ENCODE data around the gene FOXD4L6.
"Not testable (repeated sequence)": the region's sequence is repeated elsewhere in the genome, so short reads cannot be mapped to it uniquely, and the experiment has no call there.

The FOXD4L6 gene

DNA sequence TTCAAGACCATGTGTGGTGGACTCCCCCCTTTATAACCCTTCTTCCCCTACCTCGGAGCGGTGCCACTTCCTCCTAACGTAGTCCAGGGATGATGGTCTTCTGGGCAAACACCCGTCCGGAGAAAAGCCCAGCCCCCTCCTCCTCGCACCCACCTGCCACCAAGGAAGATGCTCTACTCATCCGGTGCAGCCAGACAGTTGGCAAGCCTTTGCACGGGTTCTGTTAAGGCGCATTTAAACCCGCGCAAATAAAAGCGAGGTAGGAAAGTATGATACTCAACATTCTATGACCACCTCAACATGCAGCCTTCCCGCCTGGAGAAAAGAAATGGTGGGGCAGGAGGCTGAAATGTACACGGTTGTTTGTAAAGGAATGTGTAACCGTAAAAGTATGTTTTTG lies at the start of gene FOXD4L6:
TSS of gene FOXD4L6 (minus strand) at position 101 of the 400 bp plus-strand sequence. CDS start 298 bp downstream, outside the sequence.
- not testable (repeated sequence) for DNase-seq

DNA sequence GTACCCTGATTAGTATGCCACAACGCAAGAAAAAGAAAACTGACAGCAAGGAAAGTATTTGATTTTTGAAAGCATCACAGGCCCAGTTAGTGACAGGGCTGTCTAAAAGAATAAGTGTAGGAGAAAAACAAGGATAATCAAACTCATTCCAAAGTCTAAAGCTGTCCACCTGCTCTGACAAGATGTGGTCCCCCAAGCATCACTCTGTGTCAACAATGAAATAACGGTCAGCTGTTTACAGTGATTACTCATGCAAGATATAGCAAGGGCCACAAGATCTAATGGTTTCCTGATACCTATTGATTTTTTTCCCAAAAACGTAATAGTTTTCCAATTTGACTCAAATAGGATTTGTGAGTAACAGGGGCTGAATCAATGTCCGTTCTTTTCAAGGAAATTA lies 46.5 kb upstream of the FOXD4L6 start:
- not testable (repeated sequence) for DNase-seq

DNA sequence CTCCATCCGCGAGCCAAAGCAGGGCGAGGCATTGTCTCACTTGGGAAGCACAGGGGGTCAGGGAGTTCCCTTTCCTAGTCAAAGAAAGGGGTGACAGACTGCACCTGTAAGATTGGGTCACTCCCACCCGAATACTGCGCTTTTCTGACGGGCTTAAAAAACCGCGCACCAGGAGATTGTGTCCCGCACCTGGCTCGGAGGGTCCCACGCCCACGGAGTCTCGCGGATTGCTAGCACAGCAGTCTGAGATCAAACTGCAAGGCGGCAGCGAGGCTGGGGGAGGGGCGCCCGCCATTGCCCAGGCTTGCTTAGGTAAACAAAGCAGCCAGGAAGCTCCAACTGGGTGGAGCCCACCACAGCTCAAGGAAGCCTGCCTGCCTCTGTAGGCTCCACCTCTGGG lies 21.6 kb upstream of the FOXD4L6 start:
- not testable (repeated sequence) for DNase-seq

DNA sequence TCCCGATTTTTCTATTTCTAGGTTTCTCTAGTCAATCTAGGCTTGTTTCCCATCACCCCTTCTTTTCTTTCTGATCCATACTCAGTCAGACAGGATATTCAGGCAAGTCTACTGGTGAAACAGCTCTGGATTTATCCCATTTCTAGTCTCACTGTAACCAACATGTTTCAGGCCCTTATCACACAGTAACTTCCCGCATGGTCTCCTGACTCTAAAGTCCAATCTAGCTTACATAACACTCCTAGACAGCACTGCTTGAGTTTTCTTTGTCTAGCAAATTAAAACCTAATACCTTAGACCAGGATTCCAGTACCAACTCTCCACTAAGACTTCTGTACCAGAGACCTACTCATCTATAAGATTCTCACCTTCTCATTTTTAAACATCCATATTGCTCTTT lies 13.4 kb upstream of the FOXD4L6 start:
- DNase-seq: not testable (repeated sequence)

DNA sequence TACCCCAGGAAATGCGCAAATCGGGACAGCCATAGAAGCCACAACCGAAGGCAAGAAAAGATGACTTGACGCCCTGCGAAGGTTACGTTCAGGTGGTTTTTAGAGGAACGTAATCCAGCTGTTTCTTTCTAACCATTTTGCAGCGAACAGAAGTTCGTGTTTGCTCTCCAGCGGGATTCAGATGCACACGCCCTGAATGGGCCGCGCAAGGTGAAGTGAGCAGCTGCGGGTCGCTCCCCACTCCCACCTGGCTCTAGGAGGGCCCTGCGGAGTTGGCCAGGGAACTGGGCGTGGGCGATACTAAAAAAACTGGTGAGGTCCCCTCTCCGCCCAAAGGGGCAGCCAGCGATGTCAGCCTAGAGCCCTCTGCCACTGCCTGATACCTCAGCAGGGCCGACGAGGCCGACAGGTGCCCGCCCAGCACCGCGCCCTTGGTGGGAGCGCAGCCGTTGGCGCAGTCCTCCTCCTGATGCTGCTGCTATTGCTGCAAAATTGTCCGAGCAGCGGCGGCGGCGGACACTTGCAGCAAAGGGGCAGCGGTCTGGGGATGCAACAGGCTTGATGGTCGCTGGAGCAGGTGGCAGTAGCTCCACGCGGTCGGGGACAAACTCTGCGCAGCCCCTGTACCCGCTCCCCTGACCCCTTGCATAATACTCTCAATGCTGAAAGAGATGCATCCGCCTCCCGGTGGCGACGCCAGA lies 1.6 kb downstream of the FOXD4L6 start:
- not testable (repeated sequence) for DNase-seq

DNA sequence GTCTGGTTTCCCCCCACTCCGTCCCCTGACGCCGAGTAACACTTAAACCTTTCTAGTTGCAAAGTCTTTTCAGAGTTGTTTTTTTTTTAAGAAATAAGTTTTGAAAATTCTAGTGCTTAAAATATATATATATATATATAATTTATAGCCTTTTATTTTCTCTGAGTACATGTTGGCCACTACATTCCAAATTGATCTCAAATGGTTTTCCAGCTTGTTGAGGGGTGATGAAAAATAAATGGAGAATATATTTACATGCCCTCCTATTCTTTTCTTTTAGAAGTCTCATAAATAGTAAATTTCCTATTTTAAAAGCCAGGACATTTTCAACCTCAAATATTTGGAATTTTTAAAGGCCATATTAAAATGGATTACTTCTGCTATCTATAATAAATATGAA lies 2.5 kb downstream of the FOXD4L6 start:
- DNase-seq: not testable (repeated sequence)

DNA sequence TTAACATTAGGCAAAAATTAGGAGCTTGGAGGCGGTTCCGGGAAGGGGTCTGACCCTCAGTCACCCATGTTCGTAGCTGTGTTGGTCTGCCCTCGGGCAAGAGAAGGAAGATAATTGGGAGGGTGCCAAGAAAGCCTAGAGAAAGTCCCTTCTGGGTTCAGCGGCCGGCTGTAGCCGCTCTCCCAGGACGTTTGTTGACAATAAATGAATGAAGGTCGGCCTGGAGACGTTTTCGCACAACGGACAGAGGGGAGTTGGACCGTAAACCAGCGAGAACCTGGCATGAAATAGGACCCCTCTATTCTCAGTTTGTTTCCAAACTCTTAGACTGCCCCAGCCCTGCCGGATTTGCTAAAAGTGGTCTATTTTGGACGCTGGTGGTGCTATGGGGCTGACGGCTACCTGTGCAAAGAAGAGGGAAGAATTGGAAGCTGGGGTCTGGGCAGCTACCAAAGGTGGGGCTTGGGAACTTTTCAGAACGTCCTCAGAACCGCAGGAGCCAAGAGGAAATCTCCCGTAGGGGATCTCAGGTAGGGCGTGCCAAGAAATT lies 3.3 kb downstream of the FOXD4L6 start:
- not testable (repeated sequence) for DNase-seq

DNA sequence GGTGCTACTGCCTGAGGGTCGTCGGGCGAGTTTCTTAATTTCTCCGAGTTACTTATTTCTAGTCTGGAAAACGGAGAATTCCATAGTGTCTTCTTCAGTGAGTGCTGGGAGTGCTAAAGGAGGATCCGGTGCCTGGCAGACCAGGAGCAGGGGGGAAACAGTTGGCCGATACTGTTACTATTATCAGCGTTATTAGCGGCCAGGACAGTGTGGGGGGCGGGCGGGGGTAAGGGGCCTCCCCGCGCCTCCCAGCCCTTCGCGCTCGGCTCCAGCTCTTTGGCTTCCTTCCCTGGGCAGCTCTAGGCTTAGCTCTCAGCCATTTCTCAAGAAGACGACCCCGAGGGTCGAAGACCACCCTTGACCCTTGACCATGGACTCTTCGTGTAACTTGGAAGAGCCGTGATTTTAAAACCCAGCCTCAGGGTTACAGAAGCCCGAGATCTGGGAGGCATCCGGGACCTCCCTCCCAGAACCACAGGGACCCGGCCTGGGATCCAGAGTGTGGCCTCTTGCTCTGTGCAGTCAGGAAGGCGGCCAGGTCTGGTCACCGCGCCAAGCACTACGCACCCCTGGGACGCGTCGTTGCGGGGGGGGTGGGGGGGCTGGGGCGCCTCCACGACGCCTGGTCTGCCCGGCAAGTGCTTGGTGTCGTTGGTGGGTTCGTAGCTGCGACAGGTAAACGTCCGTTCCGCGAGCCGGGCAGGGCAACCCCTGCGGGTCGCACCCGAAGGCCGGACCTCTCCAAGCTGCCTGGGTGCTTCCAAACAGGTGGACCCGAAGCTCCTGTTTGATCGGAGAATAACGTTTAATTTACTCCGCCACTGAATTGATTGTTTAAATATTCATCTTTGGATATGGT lies 4.0 kb downstream of the FOXD4L6 start:
- DNase-seq: not testable (repeated sequence)

DNA sequence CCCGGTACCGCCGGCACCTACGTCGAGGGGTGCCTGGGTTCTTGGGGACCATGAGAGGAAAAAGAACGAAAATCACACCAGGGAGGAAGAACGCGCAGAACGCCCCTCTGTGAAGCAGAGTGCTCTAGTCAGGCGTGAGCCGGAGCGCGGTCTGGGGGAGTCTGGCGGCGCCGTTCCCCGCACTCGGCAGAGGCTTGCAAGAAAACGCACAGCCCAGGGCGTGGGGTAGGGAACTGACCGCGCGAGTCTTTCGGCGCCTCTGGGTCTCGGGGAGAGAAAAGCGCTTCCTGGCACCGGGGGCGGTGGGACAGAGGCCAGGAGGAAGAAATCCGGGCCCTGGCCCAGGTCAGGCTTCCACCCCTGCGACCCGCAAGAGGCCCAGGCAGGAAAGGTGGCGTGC lies 4.7 kb downstream of the FOXD4L6 start:
- DNase-seq: not testable (repeated sequence)

DNA sequence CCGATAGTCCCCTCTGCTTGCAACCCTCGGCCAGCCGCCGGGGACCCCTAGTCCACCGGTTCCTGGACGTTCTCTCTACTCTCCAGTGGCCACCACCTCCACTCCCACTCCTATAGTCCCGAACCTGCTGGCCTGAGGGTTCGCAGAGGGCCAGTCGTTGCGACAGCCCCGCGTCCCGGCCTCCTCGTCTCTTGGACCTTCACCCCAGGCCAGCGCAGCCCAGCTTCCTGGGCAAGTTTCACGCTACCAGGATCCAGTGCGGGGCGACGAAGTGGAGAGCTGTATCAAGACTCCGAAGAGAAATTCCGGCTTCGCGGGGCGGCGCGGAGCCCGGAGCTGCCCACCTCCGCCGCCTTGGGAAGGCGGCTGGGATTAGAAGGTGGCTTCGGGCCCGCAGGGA lies 5.1 kb downstream of the FOXD4L6 start:
- not testable (repeated sequence) for DNase-seq

DNA sequence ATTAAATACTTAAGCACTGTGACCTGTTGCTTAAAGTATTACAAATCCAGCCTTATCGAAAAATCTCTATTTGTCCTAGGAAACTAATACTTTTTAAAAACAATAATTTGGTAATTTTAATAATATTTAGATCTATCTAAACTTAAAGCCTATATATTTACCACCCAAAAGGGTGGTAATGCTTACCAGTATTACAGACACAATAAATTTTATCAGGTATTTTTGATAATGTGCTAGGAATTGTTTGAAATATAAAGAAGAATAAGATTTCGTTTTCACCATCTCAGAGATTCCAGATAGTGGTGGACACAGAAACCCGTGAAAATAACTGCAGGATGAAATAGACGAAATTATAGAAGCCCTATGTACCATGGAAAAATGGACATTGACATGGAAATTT lies 7.8 kb downstream of the FOXD4L6 start:
- not testable (repeated sequence) for DNase-seq

DNA sequence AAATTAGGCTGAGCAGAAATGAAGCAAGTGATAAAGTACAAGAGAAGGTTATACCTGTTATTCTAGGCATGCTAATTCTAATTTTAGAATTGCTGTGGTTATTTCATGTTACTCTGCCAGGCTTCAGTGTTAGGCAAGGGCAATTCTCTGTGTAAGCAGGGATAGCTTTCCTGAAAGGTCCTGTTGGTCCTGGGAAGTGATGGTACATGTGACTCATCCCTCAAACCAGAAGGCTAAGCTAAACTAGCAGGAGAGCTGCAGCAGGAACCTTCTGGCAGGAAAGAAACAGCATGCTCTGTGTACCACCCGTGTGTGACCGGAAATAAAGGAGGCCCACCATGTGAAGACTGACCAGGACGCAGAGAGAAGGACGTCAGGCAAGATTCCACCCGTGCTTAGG lies 8.8 kb downstream of the FOXD4L6 start:
- not testable (repeated sequence) for DNase-seq

DNA sequence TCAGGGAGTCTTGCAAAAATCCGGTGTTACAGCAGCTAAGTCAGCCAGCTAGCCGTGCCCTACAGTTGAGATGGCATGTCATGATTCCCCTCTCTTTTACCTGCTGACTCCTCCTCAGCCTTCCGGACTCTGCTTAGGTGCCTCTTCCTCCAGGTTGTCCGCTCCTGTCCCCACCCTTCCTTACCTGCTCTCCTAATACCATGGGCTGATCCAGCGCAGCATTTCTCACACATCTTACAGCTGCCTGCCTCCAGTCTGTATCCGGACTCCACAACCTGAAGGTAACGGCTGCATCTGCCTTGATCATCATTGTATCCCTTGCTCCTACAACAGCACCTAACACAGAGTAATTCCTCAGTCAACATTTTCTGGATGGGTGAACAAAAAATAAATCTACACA lies 9.2 kb downstream of the FOXD4L6 start:
- DNase-seq: not testable (repeated sequence)

DNA sequence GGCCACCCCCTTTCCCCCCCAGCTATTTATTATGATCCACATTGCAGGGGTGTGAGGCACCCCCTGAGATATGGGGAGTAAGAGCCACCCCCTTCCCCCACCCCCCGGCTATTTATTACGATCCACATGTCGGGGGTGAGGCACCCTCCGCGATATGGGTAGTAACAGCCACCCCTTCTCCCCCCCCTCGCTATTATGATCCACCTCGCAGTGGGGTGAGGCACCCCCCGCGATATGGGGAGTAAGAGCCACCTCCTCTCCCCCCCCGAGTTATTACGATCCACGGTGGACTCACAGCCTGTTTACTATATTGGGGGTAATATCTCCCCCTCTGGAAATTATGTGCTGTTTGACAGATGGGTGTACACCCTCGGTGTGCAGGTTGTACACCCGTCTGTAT lies 15.1 kb downstream of the FOXD4L6 start:
- DNase-seq: not testable (repeated sequence)

DNA sequence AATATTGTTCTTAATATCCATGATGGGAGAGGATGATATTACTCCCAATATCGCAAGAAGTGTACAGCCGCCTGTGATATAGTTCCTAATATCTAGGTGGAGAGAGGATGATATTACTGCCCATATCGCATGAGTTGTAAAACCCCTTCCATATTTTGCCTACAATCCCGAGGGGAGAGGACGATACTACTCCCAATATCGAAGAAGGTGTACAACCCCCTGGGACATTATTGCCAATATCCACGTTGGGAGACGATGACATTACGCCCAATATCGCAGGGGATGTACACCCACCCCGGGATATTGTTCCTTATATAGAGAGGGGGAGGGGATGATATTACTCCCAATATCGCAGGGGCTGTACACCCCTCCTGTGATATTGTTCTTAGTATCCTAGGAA lies 17.1 kb downstream of the FOXD4L6 start:
- not testable (repeated sequence) for DNase-seq

DNA sequence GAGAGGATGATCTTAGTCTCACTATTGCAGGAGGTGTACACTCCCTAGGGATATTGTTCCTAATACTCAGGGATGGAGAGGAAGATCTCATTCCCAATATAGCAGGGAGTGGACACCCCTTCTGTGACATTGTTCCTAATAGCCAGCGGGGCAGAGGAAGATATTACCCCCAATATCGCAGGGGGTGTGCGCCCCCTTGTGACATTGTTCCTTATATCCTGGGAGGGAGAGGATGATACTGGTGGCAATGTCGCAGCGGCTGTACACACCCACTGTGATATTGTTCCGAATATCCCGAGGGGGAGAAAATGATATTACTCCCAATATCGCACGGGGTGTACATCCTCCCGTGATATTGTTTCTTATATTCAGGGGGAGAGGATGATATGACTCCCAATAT lies 17.6 kb downstream of the FOXD4L6 start:
- DNase-seq: not testable (repeated sequence)

DNA sequence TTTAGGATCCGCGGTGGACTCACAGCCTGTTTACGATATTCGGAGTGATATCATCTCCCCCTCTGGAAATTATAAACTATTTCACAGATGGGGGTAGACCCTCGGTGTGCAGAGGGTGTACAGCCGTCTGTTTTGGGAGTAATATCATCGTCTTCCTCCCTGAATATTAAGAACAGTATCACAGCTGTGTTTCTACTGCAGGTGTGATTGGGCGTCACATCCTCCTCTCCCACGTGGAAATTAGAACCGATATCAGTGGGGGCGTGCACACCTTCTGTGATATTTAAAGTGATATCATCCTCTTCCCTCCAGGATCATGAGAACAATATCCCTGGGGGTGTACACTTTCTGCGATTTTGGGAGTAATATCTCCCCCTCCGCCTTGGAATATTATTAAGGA lies 19.2 kb downstream of the FOXD4L6 start:
- DNase-seq: not testable (repeated sequence)

DNA sequence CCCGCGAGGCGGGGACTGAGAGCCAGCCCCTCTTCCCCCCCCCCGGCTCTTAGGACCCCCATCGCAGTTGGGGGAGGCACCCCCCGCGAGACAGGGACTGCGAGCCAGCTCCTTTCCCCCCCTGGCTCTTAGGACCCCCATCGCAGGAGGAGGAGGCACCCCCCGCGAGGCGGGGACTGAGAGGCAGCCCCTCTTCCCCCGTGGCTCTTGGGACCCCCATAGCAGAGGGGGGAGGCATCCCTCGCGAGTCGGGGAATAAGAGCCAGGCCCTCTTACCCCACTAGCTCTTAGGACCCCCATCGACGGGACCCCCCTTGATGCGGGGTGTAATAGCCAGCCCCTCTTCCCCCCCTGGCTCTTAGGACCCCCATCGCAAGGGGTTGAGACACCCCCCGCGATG lies 19.7 kb downstream of the FOXD4L6 start:
- not testable (repeated sequence) for DNase-seq

DNA sequence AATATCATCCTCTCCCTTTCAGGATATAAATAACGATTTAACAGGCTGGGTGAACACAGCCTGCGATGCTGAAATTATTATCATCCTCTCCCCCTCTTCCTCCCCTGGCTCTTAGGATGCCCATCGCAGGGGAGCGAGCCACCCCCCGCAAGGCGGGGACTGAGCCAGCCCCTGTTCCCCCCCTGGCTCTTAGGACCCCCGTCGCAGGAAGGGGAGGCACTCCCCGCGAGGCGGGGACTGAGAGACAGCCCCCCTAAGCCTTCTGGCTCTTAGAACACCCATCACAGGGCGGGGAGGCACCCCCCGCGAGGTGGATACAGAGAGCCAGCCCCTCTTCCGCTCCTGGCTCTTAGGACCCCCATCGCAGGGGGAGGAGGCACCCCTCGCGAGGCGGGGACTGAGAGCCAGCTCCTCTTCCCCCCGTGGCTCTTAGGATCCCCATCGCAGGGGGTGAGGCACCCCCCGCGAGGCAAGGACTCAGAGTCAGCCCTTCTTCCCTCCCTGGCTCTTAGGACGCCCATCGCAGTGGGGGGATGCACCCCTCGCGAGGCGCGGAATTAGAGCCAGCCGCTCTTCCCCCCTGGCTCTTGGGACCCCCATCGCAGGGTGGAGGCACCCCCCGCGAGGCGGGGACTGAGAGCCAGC lies 21.9 kb downstream of the FOXD4L6 start:
- not testable (repeated sequence) for DNase-seq

DNA sequence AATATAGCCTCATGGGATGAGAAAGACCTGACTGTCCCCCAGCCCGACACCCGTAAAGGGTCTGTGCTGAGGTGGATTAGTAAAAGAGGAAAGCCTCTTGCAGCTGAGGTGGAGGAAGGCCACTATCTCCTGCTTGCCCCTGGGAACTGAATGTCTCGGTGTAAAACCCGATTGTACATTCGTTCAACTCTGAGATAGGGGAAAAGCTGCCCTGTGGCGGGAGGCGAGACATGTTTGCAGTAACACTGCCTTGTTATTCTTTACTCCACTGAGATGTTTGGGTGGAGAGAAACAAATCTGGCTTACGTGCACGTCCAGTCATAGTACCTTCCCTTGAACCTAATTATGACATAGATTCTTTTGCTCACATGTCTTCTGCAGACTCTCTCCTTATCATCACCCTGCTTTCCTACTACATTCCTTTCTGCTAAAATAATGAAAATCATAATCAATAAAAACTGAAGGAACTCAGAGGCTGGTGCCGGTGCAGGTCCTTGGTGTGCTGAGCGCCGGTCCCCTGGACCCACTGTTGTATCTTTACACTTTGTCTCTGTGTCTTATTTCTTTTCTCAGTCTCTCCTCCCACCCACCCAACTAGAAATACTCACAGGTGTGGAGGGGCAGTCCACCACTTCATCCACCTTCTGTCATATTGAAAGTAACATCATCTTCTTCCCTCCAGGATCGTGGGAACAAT lies 22.8 kb downstream of the FOXD4L6 start:
- DNase-seq: not testable (repeated sequence)

DNA sequence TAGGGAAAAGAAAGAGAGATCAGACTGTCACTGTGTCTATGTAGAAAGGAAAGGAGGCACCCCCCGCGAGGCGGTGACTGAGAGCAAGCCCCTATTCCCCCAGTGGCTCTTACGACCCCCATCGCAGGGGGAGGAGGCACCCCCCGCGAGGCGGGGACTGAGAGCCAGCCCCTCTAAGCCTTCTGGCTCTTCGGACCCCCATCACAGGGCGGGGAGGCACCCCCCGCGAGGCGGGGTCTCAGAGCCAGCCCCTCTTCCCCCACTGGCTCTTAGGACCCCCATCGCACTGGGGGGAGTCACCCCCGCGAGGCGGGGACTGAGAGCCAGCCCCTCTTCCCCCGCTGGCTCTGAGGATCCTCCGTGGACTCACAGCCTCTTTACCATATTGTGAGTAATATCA lies 23.9 kb downstream of the FOXD4L6 start:
- DNase-seq: not testable (repeated sequence)

DNA sequence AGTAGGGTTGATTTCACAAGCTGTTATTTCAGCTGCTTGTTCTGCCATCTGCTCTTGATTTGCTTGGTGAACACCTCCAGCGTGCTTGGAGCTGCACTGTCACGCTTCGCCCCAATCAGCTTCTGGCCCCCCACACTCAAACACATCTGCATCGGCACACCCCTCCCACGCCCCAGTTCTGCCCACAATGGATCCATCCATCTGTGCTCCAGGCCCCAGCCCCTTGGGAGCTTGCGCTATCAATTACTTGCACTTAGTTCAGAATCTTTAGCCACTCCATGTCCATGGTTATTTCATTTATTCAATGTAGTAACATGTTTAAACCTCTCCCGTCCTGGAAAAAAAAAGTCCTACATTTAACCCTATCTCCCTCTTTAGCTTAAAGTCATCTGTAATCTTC lies 28.0 kb downstream of the FOXD4L6 start:
- DNase-seq: not testable (repeated sequence)

Data from bone marrow (tissue), 2 donors.